Neural progenitor cell (in vitro differentiated cells): ENCODE results near the gene PLEKHG7.

Experiments used
- EZH2 ChIP-seq: fragments of 200-600 bp; sonication (generic); IDR thresholded peaks from 2 replicates; pipeline ENCODE4 v1.6.1; 2017; ENCODE audit warnings: antibody characterized with exemption, mild to moderate bottlenecking, moderate library complexity
- TF ChIP-seq, protein P1 (sequence below): fragments of 200-600 bp; sonication (generic); IDR thresholded peaks from 2 replicates; pipeline ENCODE4 v1.5.1; 2017; ENCODE audit warnings: antibody characterized with exemption, mild to moderate bottlenecking

DNA sequence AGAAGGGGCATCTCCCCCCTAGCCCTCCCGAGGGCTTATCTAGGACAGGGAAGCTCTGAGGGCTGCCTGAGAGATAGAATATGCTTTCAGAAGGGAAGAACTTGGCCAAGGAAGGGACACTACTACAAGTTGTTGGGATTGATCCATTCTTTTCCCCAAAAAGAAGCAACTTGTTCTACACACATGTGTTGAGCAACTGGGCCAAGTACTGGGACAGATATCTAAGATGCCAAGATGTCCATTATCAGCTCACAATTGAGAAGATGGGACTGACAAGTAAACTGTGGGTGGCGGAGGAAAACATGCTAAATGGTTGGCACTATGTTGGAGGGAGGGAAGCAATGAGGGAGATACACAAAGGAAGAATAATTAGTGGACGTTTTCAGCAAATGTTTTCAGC is 30.9 kb downstream of the PLEKHG7 start:
- TF ChIP-seq, protein P1, sequence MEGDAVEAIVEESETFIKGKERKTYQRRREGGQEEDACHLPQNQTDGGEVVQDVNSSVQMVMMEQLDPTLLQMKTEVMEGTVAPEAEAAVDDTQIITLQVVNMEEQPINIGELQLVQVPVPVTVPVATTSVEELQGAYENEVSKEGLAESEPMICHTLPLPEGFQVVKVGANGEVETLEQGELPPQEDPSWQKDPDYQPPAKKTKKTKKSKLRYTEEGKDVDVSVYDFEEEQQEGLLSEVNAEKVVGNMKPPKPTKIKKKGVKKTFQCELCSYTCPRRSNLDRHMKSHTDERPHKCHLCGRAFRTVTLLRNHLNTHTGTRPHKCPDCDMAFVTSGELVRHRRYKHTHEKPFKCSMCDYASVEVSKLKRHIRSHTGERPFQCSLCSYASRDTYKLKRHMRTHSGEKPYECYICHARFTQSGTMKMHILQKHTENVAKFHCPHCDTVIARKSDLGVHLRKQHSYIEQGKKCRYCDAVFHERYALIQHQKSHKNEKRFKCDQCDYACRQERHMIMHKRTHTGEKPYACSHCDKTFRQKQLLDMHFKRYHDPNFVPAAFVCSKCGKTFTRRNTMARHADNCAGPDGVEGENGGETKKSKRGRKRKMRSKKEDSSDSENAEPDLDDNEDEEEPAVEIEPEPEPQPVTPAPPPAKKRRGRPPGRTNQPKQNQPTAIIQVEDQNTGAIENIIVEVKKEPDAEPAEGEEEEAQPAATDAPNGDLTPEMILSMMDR, result no peak
- TF ChIP-seq EZH2, result no peak
